IMR-90 (cell line): Measurements from ENCODE around the gene ANKHD1.

Experiments
- CEBPB ChIP-seq: IDR thresholded peaks from 2 replicates; pipeline ENCODE4 v1.6.1; 2012; ENCODE audit warnings: low read depth, low read length, improper control_type of control experiment
- TF ChIP-seq, protein P1 (sequence below): conservative IDR thresholded peaks from 2 replicates; pipeline ENCODE4 v1.5.1; 2012; ENCODE audit warnings: mild to moderate bottlenecking, low read depth, low read length, improper control_type of control experiment

DNA sequence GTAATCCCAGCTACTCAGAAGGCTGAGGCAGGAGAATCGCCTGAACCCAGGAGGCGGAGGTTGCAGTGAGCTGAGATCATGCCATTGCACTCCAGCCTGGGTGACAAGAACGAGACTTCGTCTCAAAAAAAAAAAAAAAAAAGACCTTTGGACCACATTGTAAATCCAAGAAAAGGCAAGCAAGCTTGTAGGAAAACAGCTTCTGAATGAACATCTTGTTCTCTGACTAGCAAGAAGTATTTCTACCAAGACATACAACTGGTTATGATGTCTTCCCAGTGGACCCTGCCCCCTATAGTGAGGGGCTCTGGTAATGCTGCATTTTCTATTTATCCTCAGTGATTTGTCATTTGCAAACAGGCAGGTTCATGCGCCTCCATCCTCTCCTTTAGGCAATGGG lies 141.3 kb downstream of the ANKHD1 start:
- TF ChIP-seq, protein P1, sequence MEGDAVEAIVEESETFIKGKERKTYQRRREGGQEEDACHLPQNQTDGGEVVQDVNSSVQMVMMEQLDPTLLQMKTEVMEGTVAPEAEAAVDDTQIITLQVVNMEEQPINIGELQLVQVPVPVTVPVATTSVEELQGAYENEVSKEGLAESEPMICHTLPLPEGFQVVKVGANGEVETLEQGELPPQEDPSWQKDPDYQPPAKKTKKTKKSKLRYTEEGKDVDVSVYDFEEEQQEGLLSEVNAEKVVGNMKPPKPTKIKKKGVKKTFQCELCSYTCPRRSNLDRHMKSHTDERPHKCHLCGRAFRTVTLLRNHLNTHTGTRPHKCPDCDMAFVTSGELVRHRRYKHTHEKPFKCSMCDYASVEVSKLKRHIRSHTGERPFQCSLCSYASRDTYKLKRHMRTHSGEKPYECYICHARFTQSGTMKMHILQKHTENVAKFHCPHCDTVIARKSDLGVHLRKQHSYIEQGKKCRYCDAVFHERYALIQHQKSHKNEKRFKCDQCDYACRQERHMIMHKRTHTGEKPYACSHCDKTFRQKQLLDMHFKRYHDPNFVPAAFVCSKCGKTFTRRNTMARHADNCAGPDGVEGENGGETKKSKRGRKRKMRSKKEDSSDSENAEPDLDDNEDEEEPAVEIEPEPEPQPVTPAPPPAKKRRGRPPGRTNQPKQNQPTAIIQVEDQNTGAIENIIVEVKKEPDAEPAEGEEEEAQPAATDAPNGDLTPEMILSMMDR, result no peak
- TF ChIP-seq CEBPB, result no peak
